Endothelial cell of umbilical vein (primary cell): ENCODE results near the gene MRPS27. TPM values are rescaled to one million over a fixed set of nuclear protein-coding genes. Genes with fewer than 3 reads are reported as not detected.

Experiments used
- BruUV-seq: library from RNA; stranded (reverse); fragments of 400-500 nt; replicated peaks from 2 replicates; lab custom pipeline; 2021; lab: Mats Ljungman, UMichigan
- CTCF ChIA-PET: fragments of 300-600, 350-600 bp; sonication (Branson Sonifier 250); formaldehyde crosslinking; loops from one replicate; lab custom pipeline; 2021; ENCODE audit warnings: antibody characterized with exemption, inconsistent platforms; lab: Charles Lee
- POLR2A ChIA-PET: fragments of 300-600, 350-600 bp; sonication (Branson Sonifier 250); formaldehyde crosslinking; loops from one replicate; lab custom pipeline; 2021; ENCODE audit warnings: antibody characterized with exemption, inconsistent platforms; lab: Charles Lee
- DNase-seq: peaks from one replicate; pipeline ENCODE4 v3.0.0-alpha.2; 2011; ENCODE audit warnings: low read depth, low spot score
- FAIRE-seq: peaks from 2 replicates; lab custom pipeline; 2011; peaks lifted over from hg19 to GRCh38; lab: Jason Lieb, UNC
- H2AFZ ChIP-seq: 2 replicates; pipeline ENCODE4 v1.6.0; 2012; ENCODE audit warnings: low read depth, low read length, control low read depth, inconsistent platforms
- H3K27ac ChIP-seq: 2 replicates; pipeline ENCODE4 v1.5.1; 2011; ENCODE audit warnings: low read depth, mild to moderate bottlenecking, control low read depth, low read length, moderate library complexity; ENCODE audit not compliant: insufficient read depth
- H3K27me3 ChIP-seq, 2 experiments: 2 replicates each; pipeline versions ENCODE4 v1.6.0 to v1.6.1; 2011; ENCODE audit warnings: low read length in 2 of 2, mixed read lengths in 1 of 2; ENCODE audit not compliant: control insufficient read depth in 2 of 2, insufficient read depth in 2 of 2
- H3K36me3 ChIP-seq, 2 experiments: 2 replicates in 1 of 2; 3 replicates in 1 of 2; pipeline ENCODE4 v1.5.1; 2011; ENCODE audit warnings: low read length in 2 of 2, mild to moderate bottlenecking in 1 of 2, moderate library complexity in 1 of 2; ENCODE audit not compliant: control insufficient read depth in 2 of 2, insufficient read depth in 2 of 2; ENCODE audit errors: extremely low read depth in 1 of 2
- H3K4me1 ChIP-seq: 3 replicates; pipeline ENCODE4 v1.5.1; 2011; ENCODE audit warnings: mild to moderate bottlenecking, low read length; ENCODE audit not compliant: control insufficient read depth, insufficient read depth; ENCODE audit errors: extremely low read depth
- H3K4me2 ChIP-seq: 2 replicates; pipeline ENCODE4 v1.6.1; 2011; ENCODE audit warnings: low read length, control low read depth, mixed read lengths; ENCODE audit not compliant: insufficient read depth
- H3K4me3 ChIP-seq, 3 experiments: fragments of 200-600 bp in 1 of 3; sonication (generic), shearing (Covaris generic) in 1 of 3; replicated peaks in 1 of 3; 2 replicates each; pipeline ENCODE4 v1.5.1; 2011 to 2016; ENCODE audit warnings: control low read depth in 3 of 3, low read length in 3 of 3, mild to moderate bottlenecking in 2 of 3, inconsistent platforms in 1 of 3, low read depth in 1 of 3, moderate library complexity in 1 of 3; ENCODE audit not compliant: insufficient read depth in 1 of 3
- H3K79me2 ChIP-seq: 2 replicates; pipeline ENCODE4 v1.6.0; 2012; ENCODE audit warnings: low read length, inconsistent platforms; ENCODE audit not compliant: control insufficient read depth, insufficient read depth
- H3K9ac ChIP-seq: replicated peaks from 2 replicates; pipeline ENCODE3; 2011; ENCODE audit warnings: low read length, control low read depth; ENCODE audit not compliant: insufficient read depth; ENCODE audit errors: extremely low read depth
- H3K9me1 ChIP-seq: replicated peaks from 3 replicates; pipeline ENCODE4 v1.6.0; 2011; ENCODE audit warnings: mild to moderate bottlenecking, low read length; ENCODE audit not compliant: control insufficient read depth, insufficient read depth; ENCODE audit errors: extremely low read depth
- H3K9me3 ChIP-seq: replicated peaks from 2 replicates; pipeline ENCODE4 v1.5.1; 2012; ENCODE audit warnings: low read length, inconsistent platforms; ENCODE audit not compliant: control insufficient read depth, insufficient read depth
- H4K20me1 ChIP-seq: replicated peaks from 2 replicates; pipeline ENCODE3; 2011; ENCODE audit warnings: mild to moderate bottlenecking, low read length; ENCODE audit not compliant: control insufficient read depth, insufficient read depth; ENCODE audit errors: extremely low read depth
- CTCF ChIP-seq, 2 donors: IDR thresholded peaks; 1 replicate in 1 of 2; 2 replicates in 1 of 2; pipeline ENCODE4 v1.5.1; 2011; ENCODE audit warnings: low read length in 2 of 2, mild to moderate bottlenecking in 2 of 2, moderate library complexity in 2 of 2, control low read depth in 1 of 2, inconsistent platforms in 1 of 2, low read depth in 1 of 2; ENCODE audit not compliant: insufficient read depth in 1 of 2; ENCODE audit errors: extremely low read depth in 1 of 2
- EZH2 ChIP-seq: IDR thresholded peaks from 2 replicates; pipeline ENCODE4 v1.6.1; 2012; ENCODE audit warnings: borderline replicate concordance, low read depth, mild to moderate bottlenecking, moderate library complexity, low read length, inconsistent platforms; ENCODE audit not compliant: severe bottlenecking
- FOS ChIP-seq: IDR thresholded peaks from 2 replicates; pipeline ENCODE4 v1.6.1; 2011; ENCODE audit warnings: mild to moderate bottlenecking, low read length, moderate library complexity, borderline replicate concordance; ENCODE audit not compliant: insufficient read depth
- GATA2 ChIP-seq: IDR thresholded peaks from 2 replicates; pipeline ENCODE4 v1.7.0; 2011; ENCODE audit warnings: low read depth, mild to moderate bottlenecking, moderate library complexity, mixed read lengths, low read length; ENCODE audit not compliant: insufficient read length, insufficient read depth
- JUN ChIP-seq: IDR thresholded peaks from 2 replicates; pipeline ENCODE4 v1.6.1; 2011; ENCODE audit warnings: borderline replicate concordance, low read depth; ENCODE audit not compliant: insufficient read length, insufficient read depth
- MAX ChIP-seq: IDR thresholded peaks from 2 replicates; pipeline ENCODE4 v1.6.1; 2011; ENCODE audit not compliant: insufficient read depth, insufficient read length
- MYC ChIP-seq: IDR thresholded peaks from one replicate; pipeline ENCODE4 v1.6.1; 2011; ENCODE audit warnings: mild to moderate bottlenecking, low read depth, low read length
- POLR2A ChIP-seq: IDR thresholded peaks from 2 replicates; pipeline ENCODE4 v1.6.1; 2012; ENCODE audit warnings: low read depth, mild to moderate bottlenecking, control low read depth, low read length
- POLR2AphosphoS5 ChIP-seq: IDR thresholded peaks from 2 replicates; pipeline ENCODE4 v1.6.1; 2012; ENCODE audit warnings: low read depth, mild to moderate bottlenecking, control low read depth, low read length, moderate library complexity; ENCODE audit not compliant: insufficient read depth
- dilution Hi-C: fragments of 300-500 bp; cut with MboI; formaldehyde crosslinking; loops from one replicate; pipeline ENCODE4 v1.15.0; 2019; ENCODE audit warnings: low sequenced_read_pairs; ENCODE audit not compliant: extremely low pct_ligation_motif_present
- intact Hi-C: fragments of 100-400 bp; cut with micrococcal nuclease; formaldehyde crosslinking; loops from one replicate; pipeline ENCODE4 v1.10.0; 2022
- polyA plus RNA-seq, 4 experiments: library from polyadenylated mRNA; depleted of rRNA in 3 of 4; stranded (reverse) in 3 of 4; unstranded in 1 of 4; fragments of >200 nt; gene quantifications; 2 replicates each; pipeline versions ENCODE4 v1.2.1 to v1.2.3, GENCODE V29; 2011 to 2012; ENCODE audit warnings: missing spikeins in 1 of 4
- total RNA-seq: library from RNA; stranded (reverse); gene quantifications from 2 replicates; pipeline ENCODE4 v1.2.3, GENCODE V29; 2021

The MRPS27 gene
- total and polyA plus RNA-seq, 2 donors (not counting 3 experiments of a cell fraction or from before 2014, with no cell fraction given), result 56.0 to 67.1 TPM

- no peak overlapping the region for H3K4me2 ChIP-seq
- H3K9me1 ChIP-seq, result no peaks in the 10 kb centered on the region
- BruUV-seq, result no TSS peak
- no peak for DNase-seq
- intact Hi-C loops (no loop called here), dilution Hi-C loops (no loop called here)
- CTCF ChIA-PET, result no interaction called here
- no peak overlapping the region for H2AFZ ChIP-seq
- H3K36me3 ChIP-seq, result peaks cover 2 to 4% of the 10 kb centered on the region in 2 experiments
- no peaks in the 10 kb centered on the region for H3K9me3 ChIP-seq
- no peaks in the 10 kb centered on the region for H3K4me1 ChIP-seq
- no peaks in the 10 kb centered on the region for H4K20me1 ChIP-seq
- no peak overlapping the region for H3K9ac ChIP-seq
- H3K27ac ChIP-seq, result no peak overlapping the region
- FAIRE-seq, result no peak
- H3K79me2 ChIP-seq, result peaks cover 9% of the 10 kb centered on the region
- POLR2A ChIA-PET, result no interaction called here
- no peak overlapping the region for H3K4me3 ChIP-seq
- no peaks in the 10 kb centered on the region for H3K27me3 ChIP-seq
- TF ChIP-seq POLR2AphosphoS5, result no peak
- TF ChIP-seq CTCF (IDR thresholded peaks at IDR 0.05; ENCODE audit: extremely low read depth in 1 of 2, insufficient read depth in 1 of 2, low read depth in 1 of 2, low read length in 2 of 2), result no peak
- TF ChIP-seq MYC, result no peak
- TF ChIP-seq EZH2, result no peak
- no peak for TF ChIP-seq JUN
- TF ChIP-seq GATA2, result no peak
- TF ChIP-seq MAX, result no peak
- no peak for TF ChIP-seq POLR2A
- TF ChIP-seq FOS, result no peak
These were observed 25.6 kb downstream of the MRPS27 start for GRCh38 chr5:72294473-72294872.
